ENCODE measurements around the gene FEM1A.
"Not testable (repeated sequence)": the region's sequence is repeated elsewhere in the genome, so short reads cannot be mapped to it uniquely, and the experiment has no call there.

FEM1A gene

DNA sequence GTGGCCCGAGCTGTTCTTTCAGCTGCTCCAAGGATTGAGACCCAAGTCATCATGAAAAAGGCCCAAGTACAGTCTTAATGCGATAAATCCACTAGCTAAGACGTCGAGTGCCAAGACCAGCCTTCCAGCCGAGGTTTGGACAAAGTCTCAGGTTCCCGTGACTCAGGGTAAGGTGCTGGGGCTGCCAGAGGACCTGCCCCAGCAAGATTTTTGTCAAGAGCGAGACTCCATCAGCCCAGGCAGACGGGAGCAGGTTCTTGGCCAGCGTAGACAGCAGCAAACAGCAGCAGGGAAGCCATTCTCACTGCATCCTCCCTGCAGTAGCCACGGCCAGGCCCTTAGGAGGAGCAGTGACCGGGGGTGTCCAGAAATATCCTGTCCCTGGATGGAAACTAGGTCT is 3.4 kb downstream of the FEM1A start:
- no peak overlapping the region for H3K4me3 ChIP-seq (ENCODE audit: low read length)
- TF ChIP-seq ZNF274 (IDR thresholded peaks at IDR 0.05; ENCODE audit: low read depth, low read length), result no peak

GRCh38 chr19:4795400-4795799 is 3.9 kb downstream of the FEM1A start:
- H3K4me3 ChIP-seq (ENCODE audit: low read length), result no peak overlapping the region
- TF ChIP-seq ZNF274 (IDR thresholded peaks at IDR 0.05; ENCODE audit: low read depth, low read length), result no peak

GRCh38 chr19:4800591-4801081 is 9.1 kb downstream of the FEM1A start:
- no peak overlapping the region for H3K4me3 ChIP-seq (ENCODE audit: low read length)
- no peak for TF ChIP-seq ZNF274 (IDR thresholded peaks at IDR 0.05; ENCODE audit: low read depth, low read length)

DNA sequence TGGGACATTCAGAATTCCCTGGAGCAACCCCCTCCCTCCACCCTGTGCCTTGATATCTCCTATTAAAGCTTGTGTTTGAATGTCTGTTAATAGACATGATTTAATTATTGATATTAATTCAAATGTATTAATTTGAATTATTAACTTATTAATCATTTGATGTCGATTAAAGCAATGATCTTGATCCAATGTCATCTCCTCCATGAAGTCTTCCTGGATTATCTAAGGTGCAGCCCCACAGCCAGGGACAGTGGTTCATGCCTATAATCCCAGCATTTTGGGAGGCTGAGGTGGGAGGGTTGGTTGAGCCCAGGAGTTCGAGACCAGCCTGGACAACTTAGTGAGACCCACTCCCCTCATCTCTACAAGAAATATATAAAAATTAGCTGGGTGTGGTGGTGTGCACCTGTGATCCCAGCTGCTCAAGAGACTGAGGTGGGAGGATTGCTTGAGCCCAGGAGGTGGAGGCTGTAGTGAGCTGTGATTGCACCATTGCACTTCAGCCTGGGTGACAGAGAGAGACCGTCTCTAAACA is 9.6 kb downstream of the FEM1A start:
- no peak for TF ChIP-seq ZNF274 (IDR thresholded peaks at IDR 0.05; ENCODE audit: low read depth, low read length)
- H3K4me3 ChIP-seq (ENCODE audit: low read length), result no peak overlapping the region

DNA sequence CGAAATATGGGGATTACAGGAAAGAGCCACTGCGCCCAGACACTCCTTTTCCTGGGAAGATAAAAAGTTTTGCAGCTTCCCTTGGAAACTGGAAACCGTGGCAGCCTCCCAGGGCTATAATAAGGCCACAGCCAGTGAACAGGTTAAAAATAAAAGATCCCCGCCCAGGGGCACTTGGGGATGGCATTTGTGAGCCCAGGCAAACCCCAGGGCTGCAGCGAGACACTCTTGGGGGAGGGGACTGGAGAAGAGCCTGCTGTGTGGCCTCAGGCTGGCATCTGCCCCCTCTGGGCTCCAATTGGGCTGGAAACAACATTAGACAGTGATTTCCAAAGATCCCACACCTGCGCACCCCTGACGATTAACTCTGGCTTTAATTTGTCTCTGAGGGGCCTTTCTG is 11.2 kb downstream of the FEM1A start:
- TF ChIP-seq ZNF274 (IDR thresholded peaks at IDR 0.05; ENCODE audit: low read depth, low read length), result no peak
- no peak overlapping the region for H3K4me3 ChIP-seq (ENCODE audit: low read length)

- TF ChIP-seq ZNF274 (IDR thresholded peaks at IDR 0.05; ENCODE audit: low read depth, low read length), result no peak
- H3K4me3 ChIP-seq (ENCODE audit: low read length), result no peak overlapping the region
These were observed 12.5 kb downstream of the FEM1A start for GRCh38 chr19:4803736-4804695.

DNA sequence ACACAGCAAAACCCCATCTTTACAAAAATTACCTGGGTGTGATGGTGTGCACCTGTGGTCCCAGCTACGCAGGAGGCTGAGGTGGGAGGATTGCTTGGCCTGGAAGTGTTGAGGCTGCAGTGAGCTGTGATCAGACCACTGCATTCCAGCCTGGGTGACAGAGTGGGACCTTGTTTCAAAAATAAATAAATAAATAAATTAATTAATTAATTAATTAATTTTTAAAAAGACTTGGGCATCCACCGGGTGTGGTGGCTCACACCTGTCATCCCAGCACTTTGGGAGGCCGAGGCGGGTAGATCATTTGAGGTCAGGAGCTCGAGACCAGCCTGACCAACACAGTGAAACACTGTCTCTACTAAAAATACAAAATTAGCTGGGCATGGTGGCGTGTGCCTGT is 13.6 kb downstream of the FEM1A start:
- H3K4me3 ChIP-seq (ENCODE audit: low read length), result not testable (repeated sequence)

- no peak overlapping the region for H3K4me3 ChIP-seq (ENCODE audit: low read length)
- TF ChIP-seq ZNF274 (IDR thresholded peaks at IDR 0.05; ENCODE audit: low read depth, low read length), result no peak
These were observed 14.8 kb downstream of the FEM1A start for GRCh38 chr19:4806384-4806783.

DNA sequence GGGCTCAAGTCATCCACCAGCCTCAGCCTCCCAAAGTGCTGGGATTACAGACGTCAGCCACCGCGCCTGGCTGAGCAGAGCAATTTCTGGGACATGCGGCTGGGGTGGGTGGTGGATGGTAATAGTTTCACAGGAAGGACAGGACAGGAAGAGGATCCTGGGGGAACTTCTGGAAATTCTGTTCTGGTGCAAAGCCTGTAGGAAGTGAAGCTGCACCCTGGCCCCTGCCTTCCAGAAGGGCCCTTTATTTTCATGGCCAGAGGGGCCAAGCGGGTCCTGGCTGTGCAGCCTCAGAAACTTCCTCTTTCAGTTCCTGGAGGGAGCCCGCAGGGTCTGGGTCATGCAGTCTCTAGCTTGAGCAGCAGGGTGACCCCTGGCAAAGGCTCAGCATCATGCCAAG is 15.7 kb downstream of the FEM1A start:
- no peak for TF ChIP-seq ZNF274 (IDR thresholded peaks at IDR 0.05; ENCODE audit: low read depth, low read length)
- no peak overlapping the region for H3K4me3 ChIP-seq (ENCODE audit: low read length)

DNA sequence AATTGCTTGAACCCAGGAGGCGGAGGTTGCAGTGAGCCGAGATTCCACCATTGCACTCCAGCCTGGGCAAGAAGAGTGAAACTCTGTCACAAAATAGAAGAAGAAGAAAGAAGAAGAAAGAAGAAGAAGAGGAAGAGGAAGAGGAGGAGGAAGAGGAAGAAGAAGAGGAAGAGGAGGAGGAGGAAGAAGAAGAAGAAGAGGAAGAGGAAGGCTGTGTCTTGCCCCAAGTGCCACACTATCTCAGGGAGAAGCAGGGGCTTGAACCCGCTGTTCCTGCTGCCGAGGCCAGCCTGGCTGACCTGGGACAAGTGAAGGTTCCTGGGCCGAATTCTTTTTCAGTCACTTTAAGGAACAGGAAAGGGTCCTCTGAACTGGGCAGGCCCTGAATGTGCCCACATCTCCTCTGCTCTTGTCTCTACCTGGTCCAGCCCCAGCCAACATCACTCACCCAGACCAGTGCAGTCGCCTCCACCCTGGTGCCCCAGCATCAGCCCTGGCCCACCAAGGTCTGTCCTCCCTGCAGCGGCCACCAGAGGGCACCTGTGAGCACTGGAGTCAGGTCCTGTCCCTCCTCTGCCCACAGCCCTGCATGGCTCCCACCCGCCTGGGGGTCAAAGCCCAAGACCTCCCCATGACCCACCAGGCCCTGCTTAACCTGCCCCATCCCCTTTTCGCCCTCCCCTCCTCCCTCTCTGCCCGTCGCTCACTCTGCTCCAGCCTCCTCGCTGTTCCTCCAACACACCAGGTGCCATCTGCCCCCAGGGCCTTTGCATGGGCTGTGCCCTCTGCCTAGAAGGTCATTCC is 20.0 kb downstream of the FEM1A start:
- no peak overlapping the region for H3K4me3 ChIP-seq (ENCODE audit: low read length)
- TF ChIP-seq ZNF274 (IDR thresholded peaks at IDR 0.05; ENCODE audit: low read depth, low read length), result no peak

DNA sequence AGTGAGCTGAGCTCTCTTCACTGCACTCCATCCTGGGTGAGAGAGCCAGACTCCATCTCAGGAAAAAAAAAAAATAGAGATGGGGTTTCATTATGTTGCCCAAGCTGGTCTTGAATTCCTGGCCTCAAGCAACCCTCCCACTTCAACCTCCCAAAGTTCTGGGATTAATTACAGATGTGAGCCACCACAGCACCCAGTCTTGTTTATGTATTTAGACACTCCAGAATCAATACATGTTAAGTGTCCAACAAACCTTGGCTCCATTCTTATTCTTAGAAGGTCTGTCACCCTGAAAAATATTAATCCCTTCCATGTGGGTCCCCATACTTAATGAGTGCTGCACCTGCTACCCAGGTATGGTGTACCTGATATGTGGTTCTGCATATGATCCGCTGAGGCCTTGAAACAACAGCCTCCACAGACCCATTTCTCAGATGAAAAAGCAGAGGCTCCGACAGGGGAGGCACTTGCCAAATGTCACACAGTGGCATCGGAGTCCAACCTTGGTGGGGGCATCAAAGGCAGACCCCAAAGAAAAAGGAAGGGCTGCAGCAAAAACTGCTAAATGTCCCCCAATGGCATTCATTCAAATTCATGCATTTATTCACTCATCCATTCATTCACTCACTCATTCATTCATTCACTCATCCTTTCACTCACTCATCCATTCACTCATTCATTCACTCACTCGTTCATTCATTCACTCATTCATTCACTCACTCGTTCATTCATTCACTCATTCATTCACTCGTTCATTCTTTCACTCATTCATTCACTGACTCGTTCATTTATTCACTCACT is 23.3 kb downstream of the FEM1A start:
- H3K4me3 ChIP-seq (ENCODE audit: low read length), result no peak overlapping the region
- TF ChIP-seq ZNF274 (IDR thresholded peaks at IDR 0.05; ENCODE audit: low read depth, low read length), result no peak

DNA sequence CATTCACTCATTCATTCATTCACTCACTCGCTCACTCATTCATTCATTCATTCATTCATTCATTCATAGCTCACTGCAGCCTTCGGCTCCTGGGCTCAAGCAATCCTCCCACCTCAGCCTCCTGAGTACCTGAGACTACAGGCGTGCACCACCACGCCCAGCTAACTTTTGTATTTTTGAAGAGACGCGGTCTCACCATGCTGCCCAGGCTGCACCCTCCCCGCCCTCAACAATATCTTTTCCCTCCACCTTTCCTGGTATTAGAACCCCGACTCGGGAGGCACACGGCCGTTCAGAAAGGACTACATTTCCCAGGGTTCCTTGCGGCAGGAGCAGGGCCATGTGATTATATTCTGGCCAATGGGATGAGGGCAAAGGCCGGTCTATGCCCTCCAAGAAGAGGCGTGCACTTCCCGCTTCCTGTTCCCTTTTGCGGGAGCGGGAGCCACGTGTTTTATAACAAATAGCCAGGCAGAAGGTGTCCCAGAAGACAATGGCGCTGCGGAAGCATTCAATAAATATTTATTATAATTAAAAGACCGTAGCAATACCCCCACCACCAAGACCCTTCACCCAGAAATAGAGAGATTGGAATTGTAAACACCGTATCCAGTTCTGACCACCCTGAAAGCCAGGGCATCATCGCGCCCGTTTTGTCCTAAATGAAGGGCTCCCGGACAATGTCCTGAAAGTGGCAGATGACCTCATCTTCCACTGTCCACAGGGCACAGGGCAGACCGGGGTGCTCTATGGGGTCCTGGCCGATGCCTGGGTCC is 24.1 kb downstream of the FEM1A start:
- H3K4me3 ChIP-seq (ENCODE audit: low read length), result no peak overlapping the region; the same call in 1 of the 2 replicates
- TF ChIP-seq ZNF274 (IDR thresholded peaks at IDR 0.05; ENCODE audit: low read depth, low read length), result no peak

Measured in GM08714 (cell line).